NCI-H345 treated with DMSO at 0.1 percent for 48 hours (cell line): ENCODE data around the gene ESPN.
A peak's percentile ranks its signal among the peaks of the same experiment; 100 is the strongest.
"Not testable (repeated sequence)": the region's sequence is repeated elsewhere in the genome, so short reads cannot be mapped to it uniquely, and the experiment has no call there.

ENCODE experiments used
- DNase-seq: peaks from one replicate; lab custom pipeline; 2025; ENCODE audit not compliant: unreplicated experiment; lab: John Stamatoyannopoulos, UW

Gene ESPN

DNA sequence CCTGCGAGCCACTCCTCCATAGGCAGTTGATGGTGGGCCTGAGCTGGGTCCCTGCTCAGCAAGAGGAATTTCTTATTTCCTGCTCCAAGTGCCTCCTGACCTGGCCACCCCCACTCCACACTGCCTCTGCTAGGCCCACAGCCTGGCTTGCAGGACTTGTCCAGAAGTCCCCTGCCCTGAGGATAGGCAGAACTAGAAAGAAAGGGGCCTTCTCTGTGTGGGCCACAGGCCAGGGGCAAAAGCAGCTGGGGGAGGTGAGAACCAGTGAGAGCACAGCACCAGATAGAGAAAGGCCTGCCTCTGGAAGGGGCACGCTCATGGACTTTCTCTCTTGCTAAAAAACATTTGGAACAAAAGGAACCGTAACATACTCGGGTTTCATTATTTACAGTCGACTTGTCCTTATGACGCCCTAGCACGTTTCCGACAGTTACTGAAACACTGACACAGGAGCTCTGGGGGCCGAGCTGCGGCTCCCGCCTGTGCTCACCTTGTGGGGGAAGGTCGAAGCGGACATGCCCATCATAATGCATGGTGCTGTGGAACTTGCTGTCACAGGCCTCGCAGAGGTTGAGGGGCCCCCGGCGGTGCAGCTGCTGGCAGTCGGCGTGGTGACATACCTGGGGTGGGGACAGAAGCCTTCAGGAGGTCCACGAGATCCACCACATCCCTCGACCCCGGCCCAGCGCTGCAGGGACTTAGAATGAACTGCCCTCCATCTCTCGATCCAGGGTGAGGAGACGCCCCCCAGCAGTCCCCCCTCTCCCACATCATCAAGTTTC, 52.7 kb downstream of the ESPN start:
- no peak for DNase-seq

DNA sequence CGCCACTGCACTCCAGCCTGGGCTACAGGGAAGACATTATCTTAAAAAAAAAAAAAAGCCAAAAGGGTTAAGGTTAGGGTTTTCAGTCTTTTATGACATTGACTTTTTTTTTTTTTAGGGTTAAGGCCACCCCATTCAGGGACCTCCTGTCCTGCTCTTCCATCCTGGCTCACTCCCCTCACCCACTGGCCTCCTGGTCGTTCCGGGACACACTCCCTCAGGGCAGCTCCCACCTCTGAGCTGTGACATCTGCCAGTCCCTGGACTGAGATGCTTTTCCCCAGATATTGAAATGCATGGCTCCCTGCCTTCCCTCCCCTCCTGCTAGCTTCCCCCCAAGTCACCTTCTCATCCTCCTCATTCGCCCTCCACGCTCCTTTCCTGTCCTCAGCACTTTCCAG, 57.2 kb downstream of the ESPN start:
- DNase-seq = no peak

DNA sequence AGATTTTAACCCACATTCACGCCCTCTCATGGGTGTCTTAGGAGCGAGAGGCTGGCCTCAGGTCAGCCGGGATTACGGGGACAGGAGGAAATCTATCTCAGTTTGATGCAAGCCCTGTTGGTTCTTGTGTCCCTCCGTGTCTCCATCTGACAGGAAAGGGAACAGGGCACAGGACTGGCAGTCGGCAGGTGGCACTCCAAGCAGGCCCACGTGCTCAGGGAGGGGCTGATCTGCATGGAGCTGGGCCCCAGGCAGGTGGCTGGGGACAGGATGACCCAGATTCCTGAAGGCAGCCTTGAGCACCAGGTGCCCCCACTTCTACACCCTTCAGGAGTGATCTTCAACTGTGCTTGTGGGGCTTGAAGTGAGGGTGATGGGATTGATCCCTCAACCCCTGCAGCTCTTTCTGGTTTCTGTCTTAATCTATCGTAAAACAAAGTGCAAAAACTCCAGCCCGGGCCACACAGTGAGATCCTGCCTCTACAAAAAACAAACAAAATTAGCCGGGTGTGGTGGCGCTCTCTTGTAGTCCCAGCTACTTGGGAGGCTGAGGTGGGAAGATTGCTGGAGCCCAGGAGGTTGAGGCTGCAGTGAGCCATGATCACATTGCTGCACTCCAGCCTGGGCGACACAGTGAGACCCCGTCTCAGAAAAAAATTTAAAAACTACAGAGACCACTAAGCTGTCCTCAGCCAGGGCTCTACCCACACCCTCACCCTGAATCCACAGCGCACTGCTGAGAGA, 58.6 kb downstream of the ESPN start:
- peak; percentile 34 for DNase-seq

DNA sequence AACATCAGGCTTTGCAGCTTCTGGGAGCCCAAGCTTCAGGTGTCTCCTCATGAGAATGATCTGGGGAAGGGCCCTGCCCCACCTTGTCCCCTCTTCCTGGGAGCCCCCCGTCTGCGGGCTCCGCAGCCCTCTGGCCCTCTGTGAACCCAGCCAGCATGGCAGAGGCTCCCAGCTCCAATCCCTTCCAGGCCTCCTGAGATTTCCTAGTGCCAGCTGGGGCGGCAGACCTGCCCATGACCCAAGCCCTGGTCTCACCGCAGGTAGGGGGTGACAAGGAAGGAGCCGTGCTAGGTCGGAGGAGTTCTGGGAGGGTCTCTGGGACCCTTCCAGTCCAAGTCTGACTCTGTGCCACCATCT, 59.2 kb downstream of the ESPN start:
- DNase-seq = no peak

DNA sequence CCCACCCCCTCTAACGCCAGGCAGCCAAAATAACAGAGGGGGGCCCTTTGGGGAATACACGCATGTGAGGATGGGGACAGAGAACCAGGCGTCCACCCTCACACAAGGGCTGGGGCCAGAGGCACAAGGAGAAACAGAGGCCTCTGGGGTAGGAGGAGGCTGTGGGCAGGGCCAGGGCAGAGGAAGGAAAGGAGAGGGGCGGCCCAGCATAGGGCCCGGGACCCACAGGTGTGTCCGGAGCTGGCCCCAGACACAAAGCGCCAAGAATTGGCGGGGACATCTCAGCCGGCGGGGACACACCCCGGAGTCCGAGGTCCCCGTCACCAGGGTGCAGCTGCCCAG, 60.2 kb downstream of the ESPN start:
- DNase-seq = no peak

DNA sequence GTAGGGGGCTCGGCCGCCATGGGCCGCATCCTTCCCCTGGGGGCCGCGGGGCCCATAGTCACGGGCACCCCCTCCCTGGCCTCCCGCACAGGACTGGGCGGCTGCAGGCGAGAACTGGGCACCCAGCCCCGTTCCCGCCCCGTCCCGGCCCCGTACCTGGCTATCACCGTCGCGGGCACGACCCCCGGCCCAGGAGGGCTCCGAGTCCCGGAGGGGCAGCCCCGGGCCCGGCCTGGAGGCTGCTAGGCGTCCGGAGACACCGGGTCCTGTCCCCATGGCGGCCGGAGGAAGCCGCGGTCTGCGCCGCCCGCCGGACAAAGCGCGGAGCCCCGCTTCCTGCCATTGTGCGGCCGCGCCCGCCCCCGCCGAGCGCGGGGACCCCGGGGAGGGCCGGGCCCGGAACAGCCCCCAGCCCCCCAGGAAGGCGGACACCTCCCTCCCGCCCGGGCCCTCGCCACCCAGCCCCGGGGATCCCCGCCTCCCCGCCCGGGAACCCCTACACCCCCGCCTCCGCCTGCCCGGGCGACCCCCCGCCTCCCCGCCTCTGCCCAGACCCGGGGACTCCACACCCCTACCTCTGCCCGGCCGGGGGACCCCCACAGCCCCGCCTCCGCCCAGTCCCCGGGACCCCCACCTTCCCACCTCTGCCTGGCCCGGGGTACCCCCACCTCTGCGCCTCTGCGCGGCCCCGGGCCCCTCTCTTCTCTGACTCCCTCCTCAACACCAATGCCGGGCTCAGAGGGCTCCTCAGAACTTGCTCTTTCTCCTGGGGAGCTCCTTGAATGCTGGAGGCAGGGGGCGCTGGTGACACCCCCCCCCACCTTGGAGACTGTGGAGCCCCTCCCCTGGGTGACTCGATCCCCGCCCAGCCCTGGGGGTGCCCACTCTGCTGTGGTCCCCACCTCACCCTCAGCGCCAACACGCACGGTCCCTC, 60.9 kb downstream of the ESPN start:
- no peak for DNase-seq

DNA sequence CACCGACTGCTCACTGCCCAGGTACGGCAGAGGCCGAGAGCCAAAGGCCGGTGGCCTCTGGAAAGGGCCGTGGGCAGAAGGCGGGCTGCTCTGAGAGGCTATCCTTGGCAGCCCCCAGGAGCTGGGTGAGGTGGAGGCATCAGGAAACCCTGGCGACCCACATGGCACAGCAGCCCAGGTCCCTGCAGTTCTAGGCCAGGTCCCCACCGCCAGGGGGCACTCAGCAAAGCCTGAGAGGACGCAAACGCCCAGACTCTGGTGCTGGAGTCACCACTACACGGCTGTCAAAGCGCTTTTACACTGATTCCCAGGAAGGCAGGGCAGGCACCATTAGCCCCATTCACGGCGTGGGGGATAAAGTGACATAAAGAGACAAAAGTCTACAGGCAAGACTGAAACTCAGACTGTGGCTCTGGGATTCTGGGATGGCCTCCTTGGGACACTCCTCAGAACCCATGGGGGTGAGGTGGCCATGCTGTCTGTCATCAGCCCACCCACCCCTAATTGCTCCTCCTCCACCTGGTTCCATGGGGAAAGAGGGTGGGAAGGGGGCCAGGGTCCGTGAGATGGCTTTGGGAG, 61.9 kb downstream of the ESPN start:
- DNase-seq = peak; percentile 68

DNA sequence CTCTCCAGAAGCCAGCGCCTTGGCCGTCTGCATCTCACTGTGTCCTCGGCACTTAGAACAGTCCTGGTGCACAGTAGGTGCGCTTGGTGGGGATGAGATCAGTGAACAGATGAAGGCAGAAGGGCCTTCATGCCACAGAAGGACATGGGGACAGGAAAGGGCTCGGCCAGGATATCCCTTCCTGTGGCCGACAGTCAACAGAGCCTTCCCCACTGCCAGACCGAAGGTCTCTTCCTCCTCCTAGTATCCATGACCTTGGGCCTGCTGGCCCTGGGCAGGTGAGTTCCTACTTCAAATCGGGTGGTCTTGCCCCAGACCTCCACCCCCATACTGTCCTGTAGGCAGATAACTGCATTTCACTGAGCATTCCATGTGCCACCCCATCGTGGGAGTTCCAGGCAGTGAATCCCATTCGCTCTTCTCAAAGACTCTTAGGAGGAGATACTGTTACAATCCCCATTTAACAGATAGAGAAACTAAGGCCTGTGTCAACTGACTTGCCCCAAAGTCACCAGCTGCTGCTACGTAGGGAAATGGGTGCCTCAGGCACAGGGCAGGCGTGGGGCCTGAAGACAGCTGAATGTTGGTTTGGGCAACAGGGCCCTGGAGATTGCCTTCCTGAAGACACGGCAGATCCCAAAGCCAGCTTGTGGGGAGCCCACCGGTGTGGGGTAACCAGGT, 63.4 kb downstream of the ESPN start:
- no peak for DNase-seq

DNA sequence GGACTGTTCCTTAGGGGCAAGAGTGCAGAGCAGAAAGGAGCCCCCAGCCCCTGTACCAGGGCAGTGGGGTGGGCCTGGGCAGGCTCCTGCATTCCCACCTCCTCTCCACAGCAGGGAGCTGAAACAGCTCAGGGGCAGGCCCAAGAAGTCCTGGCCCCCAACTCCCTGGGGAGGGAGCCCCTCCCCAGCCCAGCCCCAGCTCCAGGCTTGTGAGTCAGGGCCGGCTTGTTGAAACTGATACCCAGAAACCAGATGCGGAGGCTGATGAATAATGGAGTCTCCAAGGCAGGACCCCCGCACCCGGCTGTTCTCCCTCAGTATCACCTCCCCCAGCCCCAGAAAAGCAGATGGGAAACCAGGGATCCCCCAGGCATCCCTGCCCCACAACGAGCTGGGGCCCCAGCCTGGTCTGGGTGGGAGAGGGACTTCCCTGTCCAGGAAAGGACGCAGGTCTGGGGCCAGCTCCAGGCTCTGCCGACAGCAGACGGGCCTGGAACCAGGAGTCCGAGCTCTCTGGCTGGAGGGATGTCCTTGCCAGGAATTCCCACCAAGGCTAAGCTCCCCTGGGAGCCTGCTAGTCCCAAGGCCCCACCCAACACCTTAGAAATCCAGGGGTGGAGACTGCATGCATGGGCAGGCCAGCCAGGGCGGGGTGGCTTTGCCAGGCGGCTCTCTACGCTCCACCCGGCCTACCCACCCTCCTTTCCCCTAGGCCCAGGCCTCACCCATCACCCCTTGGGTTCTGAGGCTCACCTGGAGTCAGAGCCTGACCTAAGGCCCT, 64.2 kb downstream of the ESPN start:
- no peak for DNase-seq

DNA sequence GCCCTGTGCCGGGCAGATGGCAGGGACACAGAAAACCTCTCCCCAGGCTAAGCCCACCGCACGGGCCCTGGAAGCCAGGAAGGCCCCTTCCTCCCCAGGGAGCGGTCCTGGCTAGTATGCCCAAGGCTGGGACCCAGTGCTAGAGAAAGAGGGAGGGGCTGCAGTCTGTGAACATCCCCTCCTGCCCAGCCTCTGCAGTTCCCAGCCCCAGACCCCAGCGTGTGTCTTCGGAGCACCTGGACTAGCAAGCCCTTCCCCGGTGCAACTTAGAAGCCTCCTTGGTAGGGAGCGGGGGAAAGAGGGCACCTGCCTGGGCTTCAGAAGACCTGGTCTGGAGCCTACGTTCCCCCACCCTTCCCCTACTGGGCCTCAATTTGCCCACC, 64.8 kb downstream of the ESPN start:
- no peak for DNase-seq

DNA sequence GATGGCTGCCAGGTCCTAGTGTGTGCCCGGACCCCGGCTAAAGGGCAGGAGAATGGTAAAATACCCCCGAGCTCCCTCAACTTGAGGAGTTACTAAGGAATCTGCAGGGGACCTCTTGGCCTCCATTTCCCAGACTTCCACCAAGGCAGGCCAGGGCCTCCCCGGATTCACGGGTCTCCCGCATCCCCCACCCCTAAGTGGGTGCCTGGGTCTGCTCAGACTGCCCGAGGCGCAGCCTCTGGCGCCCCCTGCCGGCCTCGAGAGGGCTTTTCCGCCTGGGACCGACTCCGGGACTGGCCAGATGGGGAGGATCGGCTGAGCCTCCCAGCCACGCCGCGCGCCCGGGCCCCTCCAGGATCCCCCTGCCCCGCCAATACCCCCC, 65.2 kb downstream of the ESPN start:
- peak; percentile 46 for DNase-seq

DNA sequence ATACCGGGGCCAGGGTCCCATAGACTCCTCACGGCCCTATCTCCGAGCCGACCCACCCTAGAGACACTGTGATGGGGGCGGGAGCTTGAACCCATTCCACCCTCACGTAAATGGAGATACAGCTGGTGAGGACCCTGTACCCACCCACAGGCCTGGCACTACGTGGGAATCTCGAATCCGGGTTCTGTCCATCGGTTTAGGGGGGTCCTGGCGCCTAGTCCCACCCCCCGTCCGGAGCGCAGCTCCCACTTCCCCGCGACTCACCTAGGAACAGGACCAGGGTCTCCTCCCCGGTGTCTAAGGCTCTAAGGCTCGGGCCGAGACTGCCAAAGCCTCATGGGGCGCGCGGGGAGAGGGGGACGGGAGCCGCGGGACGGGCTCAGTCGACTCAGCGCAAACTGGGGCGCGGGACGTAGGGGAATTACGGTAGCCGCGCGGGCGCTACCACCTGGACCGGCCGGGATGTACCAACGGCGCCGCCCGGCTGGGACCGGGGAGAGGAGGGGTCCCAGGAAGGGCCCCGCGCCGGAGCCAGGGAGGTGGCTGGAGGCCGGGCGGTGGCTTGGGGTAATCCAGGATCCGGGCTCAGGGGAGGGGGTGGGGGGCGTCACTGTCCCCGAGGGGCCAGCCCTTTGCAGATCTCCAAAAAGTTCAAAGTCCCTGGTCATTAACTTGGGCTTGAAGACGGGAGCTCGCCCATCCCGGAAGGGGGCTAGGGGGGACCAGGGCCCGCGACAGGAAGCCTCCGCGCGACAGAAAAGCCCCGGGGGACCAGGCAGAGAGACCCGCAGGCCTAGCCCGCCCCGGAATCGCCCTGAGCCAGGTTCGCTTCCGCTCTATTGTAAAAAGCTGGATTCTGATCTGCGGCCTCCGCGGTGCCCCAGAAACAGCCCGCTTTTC, 65.9 kb downstream of the ESPN start:
- peak; percentile 17 for DNase-seq

DNA sequence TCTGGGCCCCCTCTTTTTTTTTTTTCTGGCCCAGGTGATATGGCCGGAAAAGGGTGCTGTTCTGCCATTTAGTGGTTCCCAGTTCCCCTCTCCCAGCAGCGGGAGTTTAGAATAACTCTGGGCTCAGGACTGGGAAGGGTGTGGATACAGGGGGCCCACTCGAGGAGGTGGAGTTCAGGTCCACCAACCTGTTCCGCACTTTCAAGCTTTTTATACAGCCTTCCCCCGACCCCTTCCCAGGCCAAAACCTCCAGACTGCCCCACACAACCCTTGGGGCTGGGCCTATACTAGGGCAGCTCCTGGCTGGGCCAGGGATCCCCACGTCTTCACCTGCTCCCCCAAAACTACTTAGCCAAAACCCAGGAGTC, 66.5 kb downstream of the ESPN start:
- no peak for DNase-seq

DNA sequence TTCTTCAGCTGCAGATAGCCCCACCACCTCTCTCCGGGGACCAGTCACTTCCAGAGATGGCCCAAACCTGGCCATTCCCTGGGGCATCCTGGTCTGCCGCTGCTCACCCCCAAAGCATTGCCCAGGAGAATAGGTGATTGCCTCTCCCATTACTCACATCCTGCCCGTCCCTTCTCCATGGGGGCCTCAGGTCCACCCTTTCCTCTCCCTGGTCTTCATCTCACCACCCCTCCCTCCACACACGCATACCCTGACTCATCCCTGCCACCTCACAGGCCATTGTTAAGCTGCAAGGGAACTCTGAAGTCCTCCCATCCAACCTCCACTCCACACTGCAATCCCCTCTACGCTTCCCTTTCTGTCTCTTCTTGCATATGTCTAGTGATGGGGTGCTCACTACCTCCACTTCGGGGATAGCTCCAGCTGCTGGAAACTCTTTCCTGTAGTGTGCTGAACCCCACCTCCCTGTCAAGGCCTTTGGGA, 66.9 kb downstream of the ESPN start, which contains the start of gene PLEKHG5:
Gene PLEKHG5 (minus strand): TSS at position 188 of the 483 bp plus-strand sequence. CDS start 14,096 bp downstream, outside the sequence.
- no peak for DNase-seq

DNA sequence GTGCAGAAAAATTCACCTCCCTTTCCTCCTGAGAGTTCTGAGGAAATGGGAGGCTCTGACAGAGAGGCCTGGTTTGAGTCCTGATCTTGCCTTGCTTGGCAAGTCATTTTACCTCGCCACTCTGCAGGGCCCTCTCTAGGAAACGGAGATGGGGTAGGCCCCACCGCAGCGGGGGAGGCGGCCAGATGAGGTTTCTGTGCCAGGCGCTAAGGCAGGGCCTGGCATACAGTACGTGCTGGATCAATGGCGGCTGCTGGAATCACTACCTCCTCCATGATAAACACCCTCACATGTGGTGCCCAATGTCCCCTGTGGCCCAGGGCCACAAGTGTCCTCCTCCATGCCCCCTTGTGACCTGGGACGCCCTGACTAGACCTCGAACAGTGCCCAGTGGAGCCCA, 67.4 kb downstream of the ESPN start:
- no peak for DNase-seq

DNA sequence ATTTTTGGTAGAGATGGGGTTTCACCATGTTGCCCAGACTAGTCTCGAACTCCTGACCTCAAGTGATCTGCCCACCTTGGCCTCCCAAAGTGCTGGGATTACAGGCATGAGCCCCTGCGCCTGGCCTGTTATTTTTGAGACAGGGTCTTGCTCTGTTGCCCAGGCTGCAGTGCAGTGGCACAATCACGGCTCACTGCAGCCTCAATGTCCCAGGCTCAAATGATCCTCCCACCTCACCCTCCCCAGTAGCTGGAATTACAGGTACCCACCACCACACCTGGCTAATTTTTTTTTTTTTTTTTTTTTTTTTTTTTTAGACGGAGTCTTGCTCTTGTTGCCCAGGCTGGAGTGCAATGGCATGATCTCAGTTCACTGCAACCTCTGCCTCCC, 69.3 kb downstream of the ESPN start:
- DNase-seq = not testable (repeated sequence)

DNA sequence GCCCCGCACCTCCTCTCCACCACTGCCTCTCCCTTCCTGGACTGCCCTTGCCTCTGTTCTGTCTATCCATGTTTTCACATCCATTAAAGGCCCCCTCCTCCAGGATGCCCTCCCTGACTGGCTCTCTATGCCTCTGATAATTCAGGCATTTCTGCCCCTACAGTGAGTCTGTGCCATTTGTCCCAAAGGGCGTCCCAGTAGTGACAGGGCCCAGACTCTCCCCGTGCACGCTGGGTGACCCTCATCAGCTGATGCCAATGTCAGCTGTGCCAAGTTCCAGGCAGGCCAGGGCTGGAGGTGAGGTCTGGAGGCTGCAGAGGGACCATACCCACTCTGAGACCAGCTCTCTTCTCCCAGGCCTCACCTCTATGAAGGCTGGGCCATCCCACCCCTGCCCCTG, 70.1 kb downstream of the ESPN start:
- DNase-seq = no peak

DNA sequence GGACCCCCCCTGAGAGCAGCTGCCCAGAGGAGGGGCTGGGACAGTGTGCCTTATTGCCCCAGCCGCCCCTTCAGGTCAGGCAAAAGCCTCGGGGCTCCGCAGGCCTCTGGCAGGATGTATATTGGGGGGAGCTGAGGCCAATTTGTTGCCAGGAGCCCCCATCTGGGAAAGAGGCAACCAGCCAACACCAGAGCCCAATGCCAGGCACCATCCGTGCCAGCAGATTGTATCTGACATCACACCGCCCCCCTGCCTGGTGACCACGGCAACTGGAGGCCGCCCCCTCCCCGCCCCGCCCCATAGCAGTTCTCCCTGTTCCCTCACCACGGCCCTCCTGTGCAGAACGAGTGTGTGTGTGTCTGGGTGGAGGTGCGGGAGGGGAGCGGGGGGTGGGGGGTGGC, 70.5 kb downstream of the ESPN start:
- DNase-seq = no peak
